Thoracic aorta (tissue), 2 donors: Measurements from ENCODE around the gene MIER2. TPM values are rescaled to one million over a fixed set of nuclear protein-coding genes. Genes with fewer than 3 reads are reported as not detected.
"Not testable (repeated sequence)": the region's sequence is repeated elsewhere in the genome, so short reads cannot be mapped to it uniquely, and the experiment has no call there.

Experiments used
- ATAC-seq: fragments of 150-250 bp; one replicate; pipeline ENCODE4 v1.8.0; 2017; ENCODE audit warnings: low read depth; ENCODE audit not compliant: insufficient number of reproducible peaks, low FRiP score
- DNase-seq: peaks from one replicate; pipeline ENCODE4 v3.0.0-alpha.2; 2020; ENCODE audit warnings: low spot score
- H3K27ac ChIP-seq, 2 donors: fragments of 200-600 bp; sonication (generic); 1 replicate in 1 of 2; 2 replicates in 1 of 2; pipeline ENCODE4 v1.5.1; 2016; ENCODE audit warnings: mild to moderate bottlenecking in 2 of 2, moderate library complexity in 2 of 2
- H3K27me3 ChIP-seq: fragments of 200-600 bp; sonication (generic); replicated peaks from 2 replicates; pipeline ENCODE4 v1.6.0; 2016; ENCODE audit warnings: mild to moderate bottlenecking; ENCODE audit not compliant: insufficient read depth
- H3K36me3 ChIP-seq: fragments of 200-600 bp; sonication (generic); one replicate; pipeline ENCODE4 v1.5.1; 2016
- H3K4me1 ChIP-seq, 2 donors: fragments of 200-600 bp; sonication (generic); 1 replicate in 1 of 2; 2 replicates in 1 of 2; pipeline versions ENCODE4 v1.5.1 to v1.6.0; 2016; ENCODE audit warnings: low read depth in 2 of 2, mild to moderate bottlenecking in 1 of 2; ENCODE audit not compliant: control insufficient read depth in 1 of 2
- H3K4me3 ChIP-seq: fragments of 200-600 bp; sonication (generic); 2 replicates; pipeline ENCODE4 v1.5.1; 2016; ENCODE audit warnings: mild to moderate bottlenecking
- H3K9me3 ChIP-seq: fragments of 200-600 bp; sonication (generic); 2 replicates; pipeline ENCODE4 v1.5.1; 2016
- CTCF ChIP-seq: fragments of 200-600 bp; sonication (generic); IDR thresholded peaks from one replicate; pipeline ENCODE4 v1.5.1; 2019; ENCODE audit warnings: antibody characterized with exemption
- total RNA-seq, 2 donors: library from RNA; depleted of rRNA; stranded (reverse); fragments of >200 nt; gene quantifications; one replicate each; pipeline versions ENCODE4 v1.1.0 to v1.2.3, GENCODE V29; 2016

MIER2 gene
- total RNA-seq = 10 to 100 TPM in 1 of 2 donors, 1 to 10 TPM in 1; 8.8 to 43.6 TPM

DNA sequence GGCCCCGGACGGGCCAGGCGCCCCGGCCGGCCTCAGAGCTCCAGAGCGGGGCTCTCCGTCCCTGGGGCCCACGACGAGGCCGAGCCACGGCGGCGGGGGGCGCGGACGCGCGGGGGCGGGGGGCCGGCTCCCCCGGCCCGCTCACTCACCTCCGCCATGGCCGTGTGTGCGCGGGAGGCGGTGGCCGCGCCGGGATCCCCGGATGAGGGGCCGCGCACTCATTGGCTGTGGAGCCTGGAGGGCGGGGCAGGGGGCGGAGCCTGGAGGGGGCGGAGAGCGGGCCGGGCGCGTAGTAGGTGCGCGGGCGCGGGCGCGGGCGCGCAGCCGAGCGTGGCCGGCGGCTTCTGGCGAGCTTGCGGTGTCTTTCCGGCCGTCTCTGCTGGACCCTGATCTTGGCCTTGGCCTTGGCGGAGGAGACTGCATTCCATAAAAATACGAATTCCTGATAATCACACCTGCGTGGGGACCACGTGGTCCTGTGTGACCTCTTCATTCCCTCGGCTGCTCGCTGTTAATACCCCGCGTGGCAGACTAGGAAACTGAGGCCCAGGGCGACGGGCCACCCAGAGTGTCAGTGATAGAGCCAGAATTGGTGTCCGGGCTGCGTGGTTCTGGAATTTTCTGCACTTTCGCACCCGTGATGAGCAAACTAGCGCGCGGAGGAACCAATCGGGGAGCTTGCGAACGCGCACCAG is at the start of gene MIER2:
Gene MIER2, minus strand, starts transcription at position 172 of the 695 bp plus-strand sequence. Its CDS starts 14 bp downstream, at position 158.
- peak within 1 kb of the TSS; percentile 38 to 66 for H3K27ac ChIP-seq

GRCh38 chr19:393560-393959 is 49.0 kb upstream of the MIER2 start:
- H3K36me3 ChIP-seq, DNase-seq, H3K4me3 ChIP-seq, H3K27ac ChIP-seq, ATAC-seq, H3K4me1 ChIP-seq, H3K27me3 ChIP-seq, H3K9me3 ChIP-seq: not testable (repeated sequence)

More for the DNA sequence above, at the start of gene MIER2:
- peaks cover 24 to 36% of the 10 kb centered on the region in 2 donors for H3K4me1 ChIP-seq
- H3K27me3 ChIP-seq = no peaks in the 10 kb centered on the region
- no peak for TF ChIP-seq CTCF
- H3K4me3 ChIP-seq = peak within 1 kb of the TSS; percentile 87
- H3K9me3 ChIP-seq = no peaks in the 10 kb centered on the region
- ATAC-seq = peak; percentile 68
- DNase-seq = peak; percentile 29
- H3K36me3 ChIP-seq = no peaks in the 10 kb centered on the region

DNA sequence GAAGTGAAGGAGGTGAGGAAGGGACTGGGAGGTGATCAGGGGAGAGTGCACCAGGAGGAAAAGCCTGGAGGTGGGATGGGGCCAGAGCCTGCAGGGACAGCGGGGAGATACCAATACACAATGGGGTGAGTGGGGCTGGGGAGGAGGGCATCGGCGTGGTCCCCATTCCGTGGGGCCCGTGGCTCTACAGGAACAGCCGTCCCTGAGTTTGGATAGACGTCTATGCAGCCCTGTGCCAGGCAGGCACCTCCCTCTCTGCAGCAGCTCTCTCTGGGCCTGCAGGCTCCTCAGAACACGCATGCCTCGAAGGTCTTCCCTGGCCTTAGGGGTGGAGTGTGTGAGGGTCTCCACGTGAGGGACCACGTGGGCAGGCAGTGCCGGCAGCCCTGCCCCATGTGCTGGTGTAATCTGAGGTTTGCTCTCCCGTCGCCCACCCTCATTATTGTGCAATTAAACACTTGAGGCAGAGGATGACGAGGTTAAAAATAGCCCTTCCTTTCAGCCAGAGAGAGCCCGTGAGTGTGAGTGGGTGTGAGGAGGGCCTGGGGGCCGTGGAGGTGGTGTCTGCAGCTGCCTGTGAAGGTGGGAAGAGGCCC is 47.9 kb upstream of the MIER2 start:
- DNase-seq (no peak), ATAC-seq (no peak)
- no peak for TF ChIP-seq CTCF
- H3K27ac ChIP-seq = no peak overlapping the region
- no peak overlapping the region for H3K4me3 ChIP-seq
- no peaks in the 10 kb centered on the region for H3K9me3 ChIP-seq
- no peaks in the 10 kb centered on the region for H3K4me1 ChIP-seq
- no peaks in the 10 kb centered on the region for H3K27me3 ChIP-seq
- no peaks in the 10 kb centered on the region for H3K36me3 ChIP-seq

GRCh38 chr19:391726-392374 is 47.3 kb upstream of the MIER2 start:
- Histone ChIP-seq H3K36me3 (no peaks in the 10 kb centered on the region), H3K4me3 (no peak overlapping the region), H3K9me3 (no peaks in the 10 kb centered on the region), H3K27ac (no peak overlapping the region), H3K4me1 (no peaks in the 10 kb centered on the region), H3K27me3 (no peaks in the 10 kb centered on the region)
- DNase-seq (no peak), ATAC-seq (no peak)
- no peak for TF ChIP-seq CTCF

GRCh38 chr19:391207-391557 is 46.6 kb upstream of the MIER2 start:
- no peaks in the 10 kb centered on the region for H3K36me3 ChIP-seq
- no peak for DNase-seq
- ATAC-seq = no peak

More at GRCh38 chr19:391207-391557, 46.6 kb upstream of the MIER2 start:
- H3K4me3 ChIP-seq = no peak overlapping the region
- no peak for TF ChIP-seq CTCF
- no peak overlapping the region for H3K27ac ChIP-seq
- H3K9me3 ChIP-seq = no peaks in the 10 kb centered on the region
- no peaks in the 10 kb centered on the region for H3K27me3 ChIP-seq
- H3K4me1 ChIP-seq = no peaks in the 10 kb centered on the region
